SU-DHL-6 (cell line): Measurements from ENCODE around the gene HMCN2.

Experiments used
- EZH2phosphoT487 ChIP-seq: fragments of 200-600 bp; sonication (generic), shearing (Covaris generic); conservative IDR thresholded peaks from 2 replicates; pipeline ENCODE4 v1.6.1; 2018; ENCODE audit warnings: mild to moderate bottlenecking, antibody characterized with exemption, low read length, moderate library complexity, mixed read lengths
- TF ChIP-seq, protein P1 (sequence below): fragments of 200-600 bp; sonication (generic); IDR thresholded peaks from one replicate; pipeline ENCODE4 v1.5.1; 2017; ENCODE audit warnings: antibody characterized with exemption, mild to moderate bottlenecking, low read length, moderate library complexity; ENCODE audit not compliant: insufficient read depth, poor library complexity, severe bottlenecking

DNA sequence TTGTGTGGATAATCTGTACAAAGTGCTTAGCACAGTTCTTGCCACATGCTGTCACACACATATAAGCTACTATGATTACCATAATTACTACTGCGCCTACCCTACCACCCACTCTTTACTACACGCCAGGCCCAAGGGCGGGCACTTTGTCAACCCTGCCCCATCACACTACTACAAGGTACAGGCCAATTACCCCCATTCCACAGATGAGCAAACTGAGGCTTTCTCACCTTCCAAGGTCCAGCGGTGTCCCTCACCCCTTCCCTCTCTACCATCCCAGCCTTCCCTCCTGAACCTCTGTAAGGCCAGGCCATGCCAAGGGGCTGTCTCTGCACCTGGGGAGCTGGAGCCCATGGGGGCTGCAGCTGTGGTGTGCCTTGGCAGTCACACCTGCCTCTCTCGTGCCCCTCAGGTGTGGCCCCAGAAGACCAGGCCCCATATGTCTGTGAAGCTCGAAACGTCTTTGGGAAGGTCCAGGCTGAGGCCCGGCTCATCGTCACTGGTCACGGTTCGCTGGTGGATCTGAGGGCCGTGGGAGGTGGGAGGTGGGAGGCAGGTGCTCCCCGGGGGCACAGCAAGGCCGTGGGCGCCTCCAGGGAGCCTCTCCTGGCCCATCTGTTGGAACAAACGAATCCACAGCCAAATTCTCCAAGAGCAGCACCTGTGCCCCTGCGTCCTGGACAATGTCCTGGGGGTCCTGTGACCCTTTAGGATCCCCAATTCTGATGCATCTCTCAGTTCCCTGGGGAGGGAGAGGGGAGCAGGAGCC, 54.6 kb downstream of the HMCN2 start:
- TF ChIP-seq, protein P1, sequence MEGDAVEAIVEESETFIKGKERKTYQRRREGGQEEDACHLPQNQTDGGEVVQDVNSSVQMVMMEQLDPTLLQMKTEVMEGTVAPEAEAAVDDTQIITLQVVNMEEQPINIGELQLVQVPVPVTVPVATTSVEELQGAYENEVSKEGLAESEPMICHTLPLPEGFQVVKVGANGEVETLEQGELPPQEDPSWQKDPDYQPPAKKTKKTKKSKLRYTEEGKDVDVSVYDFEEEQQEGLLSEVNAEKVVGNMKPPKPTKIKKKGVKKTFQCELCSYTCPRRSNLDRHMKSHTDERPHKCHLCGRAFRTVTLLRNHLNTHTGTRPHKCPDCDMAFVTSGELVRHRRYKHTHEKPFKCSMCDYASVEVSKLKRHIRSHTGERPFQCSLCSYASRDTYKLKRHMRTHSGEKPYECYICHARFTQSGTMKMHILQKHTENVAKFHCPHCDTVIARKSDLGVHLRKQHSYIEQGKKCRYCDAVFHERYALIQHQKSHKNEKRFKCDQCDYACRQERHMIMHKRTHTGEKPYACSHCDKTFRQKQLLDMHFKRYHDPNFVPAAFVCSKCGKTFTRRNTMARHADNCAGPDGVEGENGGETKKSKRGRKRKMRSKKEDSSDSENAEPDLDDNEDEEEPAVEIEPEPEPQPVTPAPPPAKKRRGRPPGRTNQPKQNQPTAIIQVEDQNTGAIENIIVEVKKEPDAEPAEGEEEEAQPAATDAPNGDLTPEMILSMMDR = no peak
- no peak for TF ChIP-seq EZH2phosphoT487
